GM19467 (cell line): ENCODE data around the gene TRIM7.
A peak's percentile ranks its signal among the peaks of the same experiment; 100 is the strongest.
"Not testable (repeated sequence)": the region's sequence is repeated elsewhere in the genome, so short reads cannot be mapped to it uniquely, and the experiment has no call there.

Experiments
- ATAC-seq: cut with Tn5 transposase; IDR thresholded peaks from one replicate; pipeline ENCODE4 v1.9.1; 2021; ENCODE audit warnings: mild to moderate bottlenecking, moderate library complexity; ENCODE audit not compliant: unreplicated experiment

TRIM7 gene

DNA sequence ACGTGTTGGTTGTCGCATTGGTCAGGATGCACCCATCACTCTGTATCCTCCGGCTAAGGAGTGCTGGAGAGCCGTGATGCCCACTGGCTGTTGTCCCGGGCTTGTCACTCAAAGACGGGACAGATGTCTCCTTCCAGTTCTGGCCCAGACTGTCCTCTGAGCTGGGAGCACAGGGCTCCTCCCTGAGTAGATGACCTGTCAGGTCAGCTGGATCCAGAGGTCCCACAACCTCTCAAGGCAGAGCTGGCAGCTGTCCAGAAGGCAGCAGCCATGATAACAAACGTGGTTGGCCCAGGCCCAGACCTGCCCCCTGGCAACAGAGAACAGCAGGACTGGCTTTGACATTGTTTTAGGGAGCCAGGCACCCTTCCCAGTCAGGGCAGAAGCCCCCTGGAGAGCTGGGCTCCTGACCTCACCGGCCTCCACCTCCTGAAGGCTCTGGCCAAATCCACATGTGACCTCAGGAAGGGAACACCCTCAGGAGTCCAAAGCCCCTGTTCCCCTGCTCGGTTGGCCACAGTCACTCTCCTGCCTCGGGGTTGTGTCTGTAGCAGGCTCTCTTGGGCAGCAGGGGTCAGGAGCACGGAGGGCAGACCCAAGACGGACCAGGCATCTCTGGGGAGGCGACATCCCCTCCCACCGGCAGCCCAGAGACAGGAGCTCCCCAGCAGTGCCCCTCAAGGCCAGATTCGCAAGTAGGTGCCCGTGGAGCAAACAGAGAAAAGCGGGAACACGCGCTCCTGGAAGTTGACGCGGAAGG, 10.3 kb downstream of the TRIM7 start:
- no peak for ATAC-seq

- ATAC-seq = no peak
Measured at GRCh38 chr5:181193656-181194055, 11.3 kb downstream of the TRIM7 start.

DNA sequence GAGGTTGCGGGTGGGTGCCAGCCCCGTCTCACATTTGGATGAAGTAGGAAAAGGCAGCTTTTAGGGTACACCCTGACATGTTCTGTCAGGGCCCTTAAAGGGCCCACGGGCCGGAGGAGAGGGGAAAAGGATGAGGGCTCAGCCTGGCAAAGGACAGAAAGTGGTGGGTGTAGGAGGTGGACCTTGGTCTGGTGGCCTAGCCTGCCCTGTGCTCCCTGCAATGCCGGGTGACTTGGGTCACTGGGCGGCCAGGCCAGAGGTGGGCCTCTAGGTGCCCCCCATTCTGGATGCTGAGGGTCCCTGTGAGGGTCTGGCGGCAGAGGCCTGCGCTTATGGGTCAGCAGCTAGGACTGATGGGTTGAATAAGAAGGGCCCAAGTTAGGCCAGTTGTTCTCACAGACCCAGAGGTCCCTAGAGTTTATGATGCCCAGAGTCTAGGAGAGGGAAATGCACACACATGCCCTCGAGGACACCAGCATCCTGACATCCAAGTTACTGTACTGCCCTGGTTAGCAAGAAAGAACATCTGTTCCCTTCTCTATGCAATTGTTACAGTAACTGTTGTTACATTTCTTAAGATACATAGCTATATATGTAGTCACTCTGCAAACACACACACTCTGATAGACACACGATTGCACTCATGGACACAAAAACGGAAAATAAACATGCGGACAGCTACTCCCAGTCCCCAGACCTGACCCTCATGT, 12.5 kb downstream of the TRIM7 start:
- no peak for ATAC-seq

DNA sequence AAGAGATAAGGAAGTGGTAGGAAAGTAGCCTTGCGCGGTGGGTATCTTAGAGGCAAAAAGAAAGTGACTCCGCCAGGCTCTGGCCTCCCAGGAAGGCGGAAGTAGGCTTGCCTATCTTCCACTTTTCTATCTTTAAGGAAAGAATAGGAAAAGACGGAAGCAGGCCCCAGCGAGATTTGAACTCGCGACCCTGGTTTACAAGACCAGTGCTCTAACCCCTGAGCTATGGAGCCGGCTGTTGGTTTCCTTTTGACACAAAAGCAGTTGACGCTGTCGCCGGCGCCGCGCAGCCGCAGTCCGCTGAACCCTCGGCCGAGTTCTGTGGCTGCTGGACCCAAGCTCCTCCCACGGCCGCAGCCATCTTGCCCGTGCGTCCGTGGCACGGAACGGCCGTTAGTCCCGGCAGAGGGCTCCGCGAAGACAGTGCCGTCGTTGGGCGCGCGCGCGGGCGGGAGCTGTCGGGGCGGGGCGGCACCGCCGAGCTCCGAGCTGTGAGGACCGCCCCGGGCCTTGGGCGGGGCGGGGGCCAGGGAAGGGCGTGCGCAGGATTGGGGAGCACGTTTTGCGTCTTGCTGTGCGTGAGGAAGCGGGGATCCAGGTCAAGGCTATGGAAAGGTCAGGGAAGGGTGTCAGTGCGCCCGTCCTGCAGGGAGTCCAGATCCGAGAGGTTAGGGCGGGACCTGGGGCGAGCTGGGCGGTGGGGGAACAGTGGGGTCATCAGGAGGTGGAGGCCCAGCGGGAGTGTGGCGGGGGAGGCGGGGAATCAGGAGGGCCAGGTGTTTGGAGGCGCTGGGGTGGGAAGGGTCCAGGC, 13.3 kb downstream of the TRIM7 start:
- peak; percentile 57 for ATAC-seq

DNA sequence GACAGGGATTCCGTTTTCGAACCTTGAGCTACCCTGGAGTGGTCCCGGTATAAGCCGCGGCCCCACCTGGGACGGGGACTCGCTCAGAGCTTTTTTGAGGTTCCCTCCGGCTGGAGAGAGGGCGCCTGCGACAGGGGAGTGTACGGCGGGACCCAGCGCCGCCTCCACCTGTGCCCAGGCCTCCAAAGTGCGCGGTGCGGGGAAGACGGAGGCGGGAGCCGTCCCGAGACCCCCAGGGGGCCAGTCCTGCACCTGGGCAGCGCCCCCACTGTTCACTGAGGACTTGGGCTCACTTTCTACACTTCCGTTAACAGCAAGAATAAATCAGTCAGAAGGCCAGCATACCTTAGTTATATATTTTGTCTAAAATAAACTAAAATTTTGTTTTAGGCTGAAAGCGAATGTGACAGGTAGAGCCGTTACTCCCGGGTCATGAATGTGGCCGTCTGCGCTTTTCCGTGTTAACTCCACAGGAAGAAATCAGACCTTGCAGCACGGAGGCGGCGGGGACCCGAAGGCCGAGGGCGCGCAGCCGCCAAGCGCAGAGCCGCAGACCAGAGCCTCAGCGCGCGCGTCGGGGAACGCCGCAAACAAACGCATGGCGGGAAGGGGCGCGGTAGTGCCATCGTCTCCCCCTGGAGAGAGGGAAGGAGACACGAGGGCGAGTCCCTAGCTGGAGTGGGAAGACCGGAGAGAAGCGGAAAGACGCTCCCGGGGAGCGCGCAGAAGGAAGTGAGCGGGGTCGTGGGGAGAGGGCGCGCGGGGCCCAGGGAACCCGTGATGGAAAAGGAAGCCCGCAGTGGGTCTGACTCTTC, 14.1 kb downstream of the TRIM7 start:
- ATAC-seq = no peak

- no peak for ATAC-seq
Measured at GRCh38 chr5:181189962-181190710, 14.9 kb downstream of the TRIM7 start.

GRCh38 chr5:181189363-181189961, 15.5 kb downstream of the TRIM7 start:
- ATAC-seq = no peak

- ATAC-seq = no peak
Measured at GRCh38 chr5:181188700-181189362, 16.2 kb downstream of the TRIM7 start.

DNA sequence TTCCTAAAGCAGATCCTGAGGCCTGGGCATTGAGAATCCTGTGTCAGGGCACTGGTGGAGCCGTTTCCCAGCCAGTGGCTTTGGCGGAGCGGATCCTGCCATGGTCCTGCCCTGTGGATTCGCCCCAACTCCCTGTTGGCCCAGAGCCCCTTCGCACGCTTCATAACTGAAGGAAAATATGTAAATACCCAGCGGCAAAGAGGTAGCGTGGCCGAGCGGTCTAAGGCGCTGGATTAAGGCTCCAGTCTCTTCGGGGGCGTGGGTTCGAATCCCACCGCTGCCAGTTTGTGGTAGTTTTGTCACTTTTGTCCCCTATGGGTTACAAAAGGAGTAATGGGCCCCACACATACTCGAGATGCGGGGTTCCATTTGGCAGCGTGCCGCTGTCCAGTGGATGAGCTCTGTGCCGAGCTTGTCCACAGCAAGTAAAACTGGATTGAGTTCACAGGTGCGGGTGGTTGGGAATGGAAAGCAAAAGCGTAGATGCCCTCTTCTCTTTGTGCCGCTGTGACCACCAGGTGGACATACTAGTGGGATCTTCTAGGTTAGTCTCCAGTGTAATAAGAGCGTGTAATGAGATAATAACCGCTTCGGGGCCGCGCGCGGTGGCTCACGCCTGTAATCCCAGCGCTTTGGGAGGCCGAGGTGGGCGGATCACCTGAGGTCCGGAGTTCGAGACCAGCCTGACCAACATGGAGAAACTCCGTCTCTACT, 17.3 kb downstream of the TRIM7 start:
- no peak for ATAC-seq

DNA sequence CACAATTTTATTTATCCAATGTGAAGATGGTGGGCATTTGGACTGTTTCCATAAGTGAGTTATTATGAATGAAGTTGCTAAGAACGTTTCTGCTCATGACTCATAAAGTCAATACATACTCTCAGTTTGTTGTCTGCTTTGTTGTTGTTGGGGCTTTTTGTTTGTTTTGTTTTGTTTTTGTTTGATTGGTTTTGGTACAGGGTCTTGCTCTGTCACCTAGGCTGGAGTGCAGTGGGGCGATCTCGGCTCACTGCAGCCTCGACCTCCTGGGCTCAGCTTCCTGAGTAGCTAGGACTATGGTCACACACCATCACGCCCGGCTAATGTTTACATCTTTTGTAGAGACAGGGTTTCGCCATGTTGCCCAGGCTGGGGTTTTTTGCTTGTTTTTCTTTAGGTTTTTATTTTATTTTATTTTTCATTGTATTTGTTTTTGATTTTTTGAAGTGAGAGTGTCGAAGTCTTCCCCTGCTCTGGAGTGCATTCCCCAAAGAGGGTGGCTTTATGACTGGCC, 18.0 kb downstream of the TRIM7 start:
- ATAC-seq = no peak

DNA sequence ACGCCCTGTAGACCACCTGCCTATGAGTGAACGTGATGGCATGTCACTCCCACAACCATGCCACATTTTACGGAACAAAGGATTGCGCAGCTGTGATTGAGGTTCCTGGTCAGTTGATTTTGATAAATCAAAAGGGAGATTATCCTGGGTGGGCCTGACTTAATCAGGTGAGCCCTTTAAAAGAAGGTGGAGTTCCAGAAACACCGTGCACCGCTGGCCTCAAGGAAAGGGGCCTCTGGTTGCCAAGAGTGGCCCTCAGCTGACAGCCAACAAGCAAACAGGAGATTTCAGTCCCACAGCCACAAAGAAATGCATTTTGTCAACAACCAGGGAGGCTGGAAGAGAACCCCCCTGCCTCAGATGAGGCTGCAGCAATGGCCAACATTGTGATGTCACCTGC, 19.0 kb downstream of the TRIM7 start:
- ATAC-seq = no peak

DNA sequence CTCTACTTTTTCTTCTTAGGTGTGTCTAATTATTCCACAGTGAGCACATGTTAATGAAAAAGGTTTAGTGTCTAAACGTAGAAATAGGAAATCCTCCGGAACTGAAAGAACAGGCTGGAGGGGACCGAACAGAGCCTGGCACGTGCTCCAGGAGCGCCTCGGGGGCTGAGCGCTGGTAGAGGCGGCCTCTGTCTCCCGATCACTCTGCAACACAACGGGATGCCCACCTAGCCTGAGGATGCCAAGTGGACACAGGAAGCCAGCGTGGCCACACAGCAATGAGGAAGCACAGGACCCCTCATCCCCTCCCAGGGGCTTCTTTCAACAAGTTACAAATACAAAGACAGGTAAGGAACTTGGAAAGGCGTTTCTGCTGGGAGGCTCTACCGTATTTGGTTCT, 19.4 kb downstream of the TRIM7 start:
- ATAC-seq = no peak

DNA sequence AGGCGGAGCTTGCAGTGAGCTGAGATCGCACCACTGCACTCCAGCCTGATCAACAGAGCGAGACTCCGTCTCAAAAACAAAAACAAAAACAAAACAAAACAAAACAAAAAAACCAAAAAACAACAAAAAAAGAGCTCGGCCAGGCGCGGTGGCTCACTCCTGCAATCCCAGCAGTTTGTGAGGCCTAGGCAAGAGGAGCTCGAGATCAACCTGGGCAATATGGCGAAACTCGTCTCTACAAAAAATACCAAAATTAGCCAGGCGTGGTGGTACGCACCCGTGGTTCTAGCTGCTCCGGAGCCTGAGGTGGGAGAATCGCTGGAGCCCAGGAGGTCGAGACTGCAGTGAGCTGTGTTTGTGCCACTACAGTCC, 20.2 kb downstream of the TRIM7 start:
- ATAC-seq = no peak

DNA sequence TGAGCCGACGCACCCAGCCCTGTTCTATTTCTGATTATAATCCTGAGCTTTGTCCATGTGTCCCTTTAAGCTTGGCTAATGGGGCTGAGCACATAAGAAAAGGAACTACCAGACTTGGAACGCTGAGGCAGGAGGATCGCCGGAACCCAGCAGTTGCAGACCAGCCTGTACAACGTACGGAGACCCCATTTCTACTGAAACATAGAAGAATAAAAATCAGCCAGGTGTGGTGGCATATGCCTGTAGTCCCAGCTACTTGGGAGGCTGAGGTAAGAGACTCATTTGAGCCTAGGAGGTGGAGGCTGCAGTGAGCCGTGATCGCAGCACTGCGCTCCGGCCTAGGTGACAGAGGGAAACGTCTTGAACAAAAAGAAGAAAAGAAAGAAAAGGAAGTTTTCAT, 22.3 kb downstream of the TRIM7 start:
- ATAC-seq = no peak

DNA sequence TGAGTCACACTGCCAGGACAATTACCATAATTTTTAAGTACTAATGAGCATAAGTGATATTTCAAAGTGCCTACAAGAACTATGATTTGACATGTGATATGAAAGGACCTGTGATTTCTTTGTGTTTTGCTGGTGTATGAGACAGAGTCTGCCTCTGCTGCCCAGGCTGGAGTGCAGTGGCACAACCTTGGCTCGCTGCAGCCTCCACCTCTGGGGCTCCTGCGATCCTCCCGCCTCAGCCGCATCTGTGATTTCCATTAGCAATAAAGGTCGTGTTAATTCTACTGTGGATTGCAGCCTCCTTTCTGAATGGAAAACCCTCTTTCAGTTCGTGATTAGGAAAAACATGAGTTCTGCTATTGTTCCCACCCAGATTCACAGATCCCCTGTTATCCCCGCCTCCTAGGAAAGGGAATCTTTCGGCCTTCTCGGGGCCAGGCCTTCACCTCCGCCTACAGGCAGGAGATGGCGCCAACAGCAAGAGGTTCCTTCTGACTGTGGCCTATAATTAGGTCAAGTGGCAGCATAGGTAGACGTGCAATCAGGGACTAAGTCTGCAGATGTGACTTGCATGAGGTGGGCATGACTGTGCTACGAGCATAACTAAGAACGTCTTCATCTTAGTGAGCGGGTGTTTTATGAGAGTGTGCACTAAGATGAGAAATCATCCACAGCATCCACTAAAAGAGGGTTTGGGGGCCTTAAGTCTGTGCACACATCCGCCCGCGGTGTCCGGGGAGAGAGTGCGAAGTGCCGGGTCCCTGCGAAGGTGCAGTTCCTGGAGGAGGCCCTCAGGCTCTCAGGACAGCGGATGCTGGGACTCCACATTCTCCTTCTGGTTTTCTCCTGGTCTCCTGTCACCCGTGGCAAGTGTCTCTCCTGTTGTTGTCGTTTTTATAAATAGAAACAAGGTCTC, 23.1 kb downstream of the TRIM7 start:
- ATAC-seq = peak; percentile 40

DNA sequence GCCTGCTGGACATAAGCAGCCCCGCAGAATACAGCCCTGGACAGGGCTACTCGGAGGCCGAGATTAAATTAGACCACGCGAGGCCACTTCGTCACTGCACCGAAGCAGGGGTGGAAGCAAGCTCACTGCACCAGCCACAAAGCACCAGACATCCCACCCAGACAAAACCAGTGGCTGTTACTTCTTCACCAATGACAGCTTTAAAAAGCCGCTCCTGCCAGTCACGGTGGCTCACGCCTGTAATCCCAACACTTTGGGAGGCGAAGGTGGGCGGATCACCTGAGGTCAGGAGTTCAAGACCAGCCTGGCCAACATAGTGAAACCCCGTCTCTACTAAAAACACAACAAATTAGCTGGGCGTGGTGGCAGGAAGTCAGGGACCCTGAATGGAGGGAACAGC, 27.4 kb downstream of the TRIM7 start:
- ATAC-seq = not testable (repeated sequence)

DNA sequence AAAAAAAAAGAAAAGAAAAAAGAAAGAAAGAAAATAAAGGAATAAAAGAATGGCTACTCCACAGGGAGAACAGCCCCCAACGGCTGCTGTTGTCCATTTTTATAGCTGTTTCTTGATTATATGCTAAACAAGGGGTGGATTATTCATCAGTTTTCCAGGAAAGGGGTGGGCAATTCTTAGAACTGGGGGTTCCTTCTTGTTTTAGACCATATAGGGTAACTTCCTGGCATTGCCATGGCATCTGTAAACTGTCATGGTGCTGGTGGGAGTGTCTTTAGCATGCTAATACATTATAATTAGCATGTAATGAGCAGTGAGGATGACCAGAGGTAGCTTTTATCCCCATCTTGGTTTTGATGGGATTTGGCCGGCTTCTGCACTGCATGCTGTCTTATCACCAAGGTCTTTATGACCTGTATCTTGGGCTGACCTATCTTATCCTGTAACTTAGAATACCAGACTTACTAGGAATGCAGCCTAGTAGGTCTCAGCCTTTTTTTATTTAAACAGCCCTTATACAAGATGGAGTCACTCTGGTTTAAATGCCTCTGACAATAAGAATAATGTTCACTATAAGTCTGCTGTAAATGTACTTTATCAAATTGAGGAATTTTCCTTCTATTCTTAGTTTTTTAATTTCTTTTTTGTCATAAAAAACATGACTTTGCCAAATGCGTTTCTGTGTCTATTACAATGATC, 28.6 kb downstream of the TRIM7 start:
- ATAC-seq = no peak
